Liver (tissue), 9 donors: Measurements from ENCODE around the gene PTPRD. TPM values are rescaled to one million over a fixed set of nuclear protein-coding genes. Genes with fewer than 3 reads are reported as not detected.
"Not testable (repeated sequence)": the region's sequence is repeated elsewhere in the genome, so short reads cannot be mapped to it uniquely, and the experiment has no call there.

Experiments
- DNase-seq: peaks from one replicate; pipeline ENCODE4 v3.0.0-alpha.2; 2017; ENCODE audit warnings: low spot score
- H3K27ac ChIP-seq, 2 donors: one replicate each; pipeline ENCODE4 v1.7.0; 2013; ENCODE audit warnings: inconsistent platforms in 2 of 2, low read length in 2 of 2, control low read depth in 1 of 2, low read depth in 1 of 2, mild to moderate bottlenecking in 1 of 2
- H3K27me3 ChIP-seq, 4 donors: one replicate each; pipeline versions ENCODE4 v1.6.1 to v1.7.0; 2013; ENCODE audit warnings: low read length in 3 of 4, inconsistent platforms in 1 of 4, mild to moderate bottlenecking in 1 of 4, moderate library complexity in 1 of 4; ENCODE audit not compliant: control insufficient read depth in 4 of 4, insufficient read depth in 4 of 4
- H3K36me3 ChIP-seq, 4 donors: one replicate each; pipeline versions ENCODE4 v1.6.1 to v1.7.0; 2013; ENCODE audit warnings: low read length in 3 of 4, mild to moderate bottlenecking in 3 of 4, low read depth in 1 of 4, moderate library complexity in 1 of 4; ENCODE audit not compliant: control insufficient read depth in 4 of 4, insufficient read depth in 3 of 4
- H3K4me1 ChIP-seq, 4 donors: one replicate each; pipeline versions ENCODE4 v1.6.1 to v1.7.0; 2013; ENCODE audit warnings: low read length in 3 of 4, mild to moderate bottlenecking in 3 of 4, moderate library complexity in 1 of 4; ENCODE audit not compliant: control insufficient read depth in 4 of 4, insufficient read depth in 4 of 4
- H3K4me3 ChIP-seq, 3 donors: one replicate each; pipeline versions ENCODE4 v1.6.1 to v1.7.0; 2013; ENCODE audit warnings: low read length in 3 of 3, control low read depth in 1 of 3, low read depth in 1 of 3, mild to moderate bottlenecking in 1 of 3
- H3K9ac ChIP-seq, 2 donors: one replicate each; pipeline ENCODE4 v1.7.0; 2013; ENCODE audit warnings: low read length in 2 of 2, mild to moderate bottlenecking in 2 of 2, moderate library complexity in 2 of 2, control low read depth in 1 of 2, low read depth in 1 of 2
- H3K9me3 ChIP-seq, 4 donors: one replicate each; pipeline versions ENCODE4 v1.6.1 to v1.7.0; 2013; ENCODE audit warnings: low read length in 3 of 4; ENCODE audit not compliant: control insufficient read depth in 4 of 4
- EGR1 ChIP-seq, 2 donors: IDR thresholded peaks; 2 replicates each; pipeline ENCODE4 v1.6.1; 2016 to 2018; ENCODE audit warnings: antibody characterized with exemption in 2 of 2, low read depth in 2 of 2
- FOXA1 ChIP-seq: IDR thresholded peaks from 2 replicates; pipeline ENCODE4 v1.6.1; 2016; ENCODE audit warnings: antibody characterized with exemption
- GABPA ChIP-seq, 2 donors: IDR thresholded peaks in 1 of 2; conservative IDR thresholded peaks in 1 of 2; 2 replicates each; pipeline ENCODE4 v1.6.1; 2016; ENCODE audit warnings: antibody characterized with exemption in 2 of 2, mild to moderate bottlenecking in 1 of 2, moderate library complexity in 1 of 2
- HNF4G ChIP-seq: IDR thresholded peaks from 2 replicates; pipeline ENCODE4 v1.6.1; 2016; ENCODE audit warnings: antibody characterized with exemption
- NR2F2 ChIP-seq: IDR thresholded peaks from 2 replicates; pipeline ENCODE4 v1.6.1; 2016; ENCODE audit warnings: antibody characterized with exemption
- RXRA ChIP-seq, 2 donors: IDR thresholded peaks; 2 replicates each; pipeline ENCODE4 v1.6.1; 2017 to 2018; ENCODE audit warnings: antibody characterized with exemption in 2 of 2, mild to moderate bottlenecking in 1 of 2
- TAF1 ChIP-seq: conservative IDR thresholded peaks from 2 replicates; pipeline ENCODE4 v1.6.1; 2016; ENCODE audit warnings: antibody characterized with exemption, mild to moderate bottlenecking
- YY1 ChIP-seq: IDR thresholded peaks from 2 replicates; pipeline ENCODE4 v1.6.1; 2016; ENCODE audit warnings: antibody characterized with exemption, mild to moderate bottlenecking
- WGBS: extraction: QIAGEN DNeasy Blood & Tissue Kit; methylation state at CpG from one replicate; pipeline ENCODE4 v1.1.7; 2013; 5-methylcytosine and 5-hydroxymethylcytosine counted together
- polyA plus RNA-seq, 2 donors: library from polyadenylated mRNA; stranded (reverse) in 1 of 2; unstranded in 1 of 2; fragments of 200-250 nt in 1 of 2; fragments of >200 nt in 1 of 2; fragmentation: Nextera tagmentation in 1 of 2; extraction: Ambion mirVana in 1 of 2; gene quantifications; one replicate each; pipeline versions ENCODE4 v1.2.1 to v1.2.3, GENCODE V29; 2013 to 2015
- total RNA-seq, 2 donors: library from RNA; depleted of rRNA; stranded (reverse); fragments of >200 nt; gene quantifications; one replicate each; pipeline ENCODE4 v1.2.3, GENCODE V29; 2014
- TF ChIP-seq, protein P1 (sequence below): IDR thresholded peaks from 2 replicates; pipeline ENCODE4 v1.6.1; 2016; ENCODE audit warnings: antibody characterized with exemption
- TF ChIP-seq, protein P2 (sequence below): IDR thresholded peaks from 2 replicates; pipeline ENCODE4 v1.6.1; 2016; ENCODE audit warnings: antibody characterized with exemption
- donor health status: healthy.
- donor health status: healthy.
- donor health status: healthy.
- donor health status: healthy.
- donor health status: healthy.

Gene PTPRD
- total and polyA plus RNA-seq, 4 donors = 0.78 to 34.2 (median 4.7) TPM

DNA sequence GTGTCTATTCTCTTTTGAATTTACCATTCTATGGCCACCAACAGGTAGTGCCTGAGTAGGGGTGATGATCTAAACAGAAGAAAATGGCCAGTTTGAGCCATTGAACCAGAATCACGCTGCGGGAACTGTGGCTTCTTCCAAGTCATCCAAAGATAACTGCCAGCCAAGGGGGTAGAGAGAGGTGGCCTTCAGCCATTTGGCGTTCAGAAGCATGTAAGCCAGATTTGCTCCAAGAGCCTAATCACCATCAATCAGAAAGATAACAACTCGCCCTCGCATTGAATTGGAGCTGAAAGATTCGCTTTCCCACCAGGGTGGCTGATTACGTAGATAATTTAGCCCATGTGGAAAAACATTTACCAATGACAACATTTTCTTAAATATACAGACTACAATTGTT lies 1510.5 kb downstream of the PTPRD start:
- H3K4me1 ChIP-seq = no peaks in the 10 kb centered on the region
- H3K4me3 ChIP-seq = no peak overlapping the region
- H3K9ac ChIP-seq = no peak overlapping the region
- H3K27me3 ChIP-seq = peaks cover 0 to 2% (median 0%) of the 10 kb centered on the region in 4 donors
- TF ChIP-seq, protein P1, sequence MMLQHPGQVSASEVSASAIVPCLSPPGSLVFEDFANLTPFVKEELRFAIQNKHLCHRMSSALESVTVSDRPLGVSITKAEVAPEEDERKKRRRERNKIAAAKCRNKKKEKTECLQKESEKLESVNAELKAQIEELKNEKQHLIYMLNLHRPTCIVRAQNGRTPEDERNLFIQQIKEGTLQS = no peak
- TF ChIP-seq RXRA (IDR thresholded peaks at IDR 0.05) (no peak), YY1 (no peak), FOXA1 (no peak), EGR1 (IDR thresholded peaks at IDR 0.05; ENCODE audit: low read depth in 2 of 2) (no peak), NR2F2 (no peak), TAF1 (no peak)
- TF ChIP-seq, protein P2, sequence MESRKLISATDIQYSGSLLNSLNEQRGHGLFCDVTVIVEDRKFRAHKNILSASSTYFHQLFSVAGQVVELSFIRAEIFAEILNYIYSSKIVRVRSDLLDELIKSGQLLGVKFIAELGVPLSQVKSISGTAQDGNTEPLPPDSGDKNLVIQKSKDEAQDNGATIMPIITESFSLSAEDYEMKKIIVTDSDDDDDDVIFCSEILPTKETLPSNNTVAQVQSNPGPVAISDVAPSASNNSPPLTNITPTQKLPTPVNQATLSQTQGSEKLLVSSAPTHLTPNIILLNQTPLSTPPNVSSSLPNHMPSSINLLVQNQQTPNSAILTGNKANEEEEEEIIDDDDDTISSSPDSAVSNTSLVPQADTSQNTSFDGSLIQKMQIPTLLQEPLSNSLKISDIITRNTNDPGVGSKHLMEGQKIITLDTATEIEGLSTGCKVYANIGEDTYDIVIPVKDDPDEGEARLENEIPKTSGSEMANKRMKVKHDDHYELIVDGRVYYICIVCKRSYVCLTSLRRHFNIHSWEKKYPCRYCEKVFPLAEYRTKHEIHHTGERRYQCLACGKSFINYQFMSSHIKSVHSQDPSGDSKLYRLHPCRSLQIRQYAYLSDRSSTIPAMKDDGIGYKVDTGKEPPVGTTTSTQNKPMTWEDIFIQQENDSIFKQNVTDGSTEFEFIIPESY = no peak
- DNase-seq = no peak
- 22% methylated on average over 7 of the region's 7 CpGs for WGBS
- H3K27ac ChIP-seq = no peak overlapping the region
- H3K9me3 ChIP-seq = no peaks in the 10 kb centered on the region
- no peaks in the 10 kb centered on the region for H3K36me3 ChIP-seq

DNA sequence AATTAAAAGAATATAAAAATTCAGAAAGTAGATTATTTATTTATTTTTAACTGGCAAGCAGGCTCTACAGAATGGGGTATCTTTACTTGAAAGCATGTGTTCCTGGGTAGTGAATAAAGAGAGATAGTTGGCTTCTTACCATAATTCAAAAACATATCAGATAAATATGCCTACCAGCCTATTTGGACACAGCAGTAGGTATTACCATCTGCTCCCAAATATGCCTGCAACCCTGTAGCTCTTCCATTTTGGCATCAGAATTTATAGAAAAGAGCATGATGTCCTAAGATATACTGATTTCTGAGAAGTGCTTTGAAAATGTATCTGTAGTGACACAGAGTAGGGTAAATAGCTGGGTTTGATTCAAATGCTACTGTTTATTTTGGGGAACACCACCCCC lies 1512.7 kb downstream of the PTPRD start:
- Histone ChIP-seq H3K4me1 (no peaks in the 10 kb centered on the region), H3K36me3 (no peaks in the 10 kb centered on the region), H3K4me3 (no peak overlapping the region), H3K9ac (no peak overlapping the region), H3K27me3 (peaks cover 0 to 2% (median 0%) of the 10 kb centered on the region in 4 donors), H3K27ac (no peak overlapping the region), H3K9me3 (no peaks in the 10 kb centered on the region)
- TF ChIP-seq, protein P1 = no peak
- DNase-seq = no peak

DNA sequence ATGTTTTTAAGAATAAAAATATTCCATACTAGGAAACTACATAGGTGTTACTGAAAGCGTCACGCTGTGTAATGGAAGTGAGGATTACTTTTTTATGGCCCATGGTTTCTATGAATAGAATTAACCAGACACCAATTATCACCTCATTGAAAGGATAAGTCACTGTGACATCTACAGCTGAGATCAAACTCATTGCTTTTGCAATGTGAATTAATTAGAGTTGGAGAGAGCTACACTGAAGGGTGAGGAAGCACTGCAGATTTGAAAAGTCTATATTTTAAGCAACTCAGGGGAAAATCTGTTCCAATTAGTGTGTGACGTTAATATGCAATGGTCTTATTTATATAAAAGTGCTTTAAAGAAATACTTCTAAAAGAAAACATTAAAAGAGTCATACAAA lies 1513.2 kb downstream of the PTPRD start:
- TF ChIP-seq GABPA (IDR thresholded peaks at IDR 0.05 in 1 of 2, conservative IDR thresholded peaks at IDR 0.05 in 1 of 2) = no peak
- no peak for TF ChIP-seq HNF4G
- H3K27me3 ChIP-seq = peaks cover 0 to 2% (median 0%) of the 10 kb centered on the region in 4 donors
- no peaks in the 10 kb centered on the region for H3K36me3 ChIP-seq
- H3K4me3 ChIP-seq = no peak overlapping the region
- no peak for DNase-seq
- no peak overlapping the region for H3K27ac ChIP-seq
- no peaks in the 10 kb centered on the region for H3K9me3 ChIP-seq
- WGBS = 78% methylated on average over 3 of the region's 3 CpGs
- H3K9ac ChIP-seq = no peak overlapping the region
- no peaks in the 10 kb centered on the region for H3K4me1 ChIP-seq

DNA sequence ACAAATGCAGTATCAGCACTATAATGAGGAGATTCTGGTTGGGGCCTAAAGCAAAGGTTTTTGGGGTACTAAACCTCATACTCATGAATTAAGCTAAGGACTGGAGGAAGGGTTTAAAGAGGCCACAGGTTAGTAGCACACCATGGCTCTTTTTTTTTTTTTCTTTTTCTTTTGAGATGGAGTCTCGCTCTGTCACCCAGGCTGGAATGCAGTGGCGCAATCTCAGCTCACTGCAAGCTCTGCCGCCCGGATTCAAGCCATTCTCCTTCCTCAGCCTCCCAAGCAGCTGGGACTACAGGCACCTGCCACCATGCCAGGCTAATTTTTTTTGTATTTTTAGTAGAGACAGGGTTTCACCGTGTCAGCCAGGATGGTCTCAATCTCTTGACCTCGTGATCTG lies 1515.5 kb downstream of the PTPRD start:
- not testable (repeated sequence) for DNase-seq

More for the DNA sequence above, 1515.5 kb downstream of the PTPRD start:
- H3K27ac ChIP-seq, H3K9me3 ChIP-seq, H3K4me1 ChIP-seq, H3K27me3 ChIP-seq, H3K4me3 ChIP-seq, H3K9ac ChIP-seq, H3K36me3 ChIP-seq: not testable (repeated sequence)
- 84% methylated on average over 6 of the region's 6 CpGs for WGBS
